Hematopoietic multipotent progenitor cell (in vitro differentiated cells): ENCODE results near the gene TXNRD2. TPM values are rescaled to one million over a fixed set of nuclear protein-coding genes. Genes with fewer than 3 reads are reported as not detected.
A peak's percentile ranks its signal among the peaks of the same experiment; 100 is the strongest.
"Not testable (repeated sequence)": the region's sequence is repeated elsewhere in the genome, so short reads cannot be mapped to it uniquely, and the experiment has no call there.

ENCODE experiments used
- DNase-seq, 3 donors: peaks; one replicate each; pipeline ENCODE4 v3.0.0-alpha.2; 2011 to 2015; ENCODE audit warnings: low read depth in 2 of 3, low spot score in 2 of 3
- total RNA-seq: library from RNA; depleted of rRNA; stranded (reverse); fragments of >200 nt; gene quantifications from one replicate; pipeline ENCODE4 v1.2.3, GENCODE V29; 2012

Gene TXNRD2
- total RNA-seq, 1 donor = 31.5 TPM

DNA sequence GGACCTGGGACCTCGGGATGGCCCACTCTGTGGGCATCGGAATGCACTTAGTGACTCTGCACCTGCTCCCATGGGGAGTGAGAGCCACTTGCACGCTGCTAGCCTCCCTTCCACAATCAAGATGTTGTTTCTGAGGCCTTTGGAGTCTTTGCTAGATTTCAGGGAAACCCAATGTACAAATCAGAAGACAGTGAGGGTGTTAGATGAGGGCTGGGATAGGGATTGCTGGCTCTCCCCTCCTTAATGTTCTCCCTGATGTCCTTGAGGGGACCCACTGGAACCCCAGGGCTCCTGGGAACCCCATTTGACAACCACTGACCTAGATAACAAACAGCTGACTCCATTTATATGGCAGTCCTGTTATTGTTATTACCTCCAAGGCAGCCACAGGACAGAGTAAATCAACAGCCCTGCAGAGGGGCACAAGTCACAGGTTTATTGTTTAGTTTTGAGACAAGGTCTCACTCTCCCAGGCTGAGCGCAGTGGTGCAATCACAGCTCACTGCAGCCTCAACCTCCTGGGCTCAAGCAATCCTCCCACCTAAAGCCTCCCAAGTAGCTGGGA lies 31.4 kb downstream of the TXNRD2 start:
- no peak for DNase-seq

DNA sequence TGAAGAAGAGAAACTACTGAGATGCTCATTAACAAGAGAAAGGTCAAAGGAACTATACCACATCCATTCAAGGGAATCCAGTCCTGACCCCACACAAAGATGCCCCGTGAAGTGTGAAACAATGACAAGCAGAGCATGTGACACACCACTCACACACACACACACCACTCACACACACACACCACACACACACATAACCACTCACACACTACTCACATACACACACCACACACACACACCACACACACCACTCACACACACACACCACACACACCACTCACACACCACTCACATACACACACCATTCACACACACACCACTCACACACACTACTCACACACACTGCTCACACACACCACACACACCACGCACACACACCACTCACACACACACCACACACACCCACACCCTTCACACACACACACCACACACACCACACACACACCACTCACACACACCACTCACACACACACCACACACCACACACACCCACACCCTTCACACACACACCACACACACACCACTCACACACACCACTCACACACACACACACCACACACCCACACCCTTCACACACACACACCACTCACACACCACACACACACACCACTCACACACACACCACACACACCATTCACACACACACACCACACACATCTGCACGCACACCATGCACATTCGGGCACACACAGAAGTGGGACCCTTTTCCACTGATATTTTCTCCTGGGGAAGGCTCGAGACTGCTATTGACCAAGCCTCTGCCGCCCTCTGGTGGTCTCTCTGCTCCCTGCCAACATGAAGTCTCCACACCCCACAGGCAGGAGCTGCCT lies 32.1 kb downstream of the TXNRD2 start:
- DNase-seq = peak; percentile 65 to 81 (median 70)

DNA sequence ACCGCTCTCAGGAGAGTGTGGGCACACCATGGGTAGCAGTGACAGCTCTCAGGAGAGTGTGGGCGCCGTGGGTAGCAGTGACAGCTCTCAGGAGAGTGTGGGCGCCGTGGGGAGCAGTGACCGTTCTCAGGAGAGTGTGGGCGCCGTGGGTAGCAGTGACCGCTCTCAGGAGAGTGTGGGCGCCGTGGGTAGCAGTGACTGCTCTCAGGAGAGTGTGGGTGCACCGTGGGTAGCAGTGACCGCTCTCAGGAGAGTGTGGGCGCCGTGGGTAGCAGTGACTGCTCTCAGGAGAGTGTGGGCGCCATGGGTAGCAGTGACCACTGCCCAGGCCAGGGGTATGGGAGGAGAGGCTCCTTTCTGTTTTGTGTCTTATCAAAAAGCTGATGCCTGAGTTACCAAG lies 33.7 kb downstream of the TXNRD2 start:
- not testable (repeated sequence) for DNase-seq

DNA sequence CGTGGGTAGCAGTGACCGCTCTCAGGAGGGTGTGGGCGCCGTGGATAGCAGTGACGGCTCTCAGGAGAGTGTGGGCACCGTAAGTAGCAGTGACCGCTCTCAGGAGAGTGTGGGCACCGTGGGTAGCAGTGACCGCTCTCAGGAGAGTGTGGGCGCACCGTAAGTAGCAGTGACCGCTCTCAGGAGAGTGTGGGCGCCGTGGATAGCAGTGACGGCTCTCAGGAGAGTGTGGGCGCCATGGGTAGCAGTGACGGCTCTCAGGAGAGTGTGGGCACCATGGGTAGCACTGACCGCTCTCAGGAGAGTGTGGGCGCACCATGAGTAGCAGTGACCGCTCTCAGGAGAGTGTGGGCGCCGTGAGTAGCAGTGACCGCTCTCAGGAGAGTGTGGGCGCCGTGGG lies 34.8 kb downstream of the TXNRD2 start:
- DNase-seq = not testable (repeated sequence)

DNA sequence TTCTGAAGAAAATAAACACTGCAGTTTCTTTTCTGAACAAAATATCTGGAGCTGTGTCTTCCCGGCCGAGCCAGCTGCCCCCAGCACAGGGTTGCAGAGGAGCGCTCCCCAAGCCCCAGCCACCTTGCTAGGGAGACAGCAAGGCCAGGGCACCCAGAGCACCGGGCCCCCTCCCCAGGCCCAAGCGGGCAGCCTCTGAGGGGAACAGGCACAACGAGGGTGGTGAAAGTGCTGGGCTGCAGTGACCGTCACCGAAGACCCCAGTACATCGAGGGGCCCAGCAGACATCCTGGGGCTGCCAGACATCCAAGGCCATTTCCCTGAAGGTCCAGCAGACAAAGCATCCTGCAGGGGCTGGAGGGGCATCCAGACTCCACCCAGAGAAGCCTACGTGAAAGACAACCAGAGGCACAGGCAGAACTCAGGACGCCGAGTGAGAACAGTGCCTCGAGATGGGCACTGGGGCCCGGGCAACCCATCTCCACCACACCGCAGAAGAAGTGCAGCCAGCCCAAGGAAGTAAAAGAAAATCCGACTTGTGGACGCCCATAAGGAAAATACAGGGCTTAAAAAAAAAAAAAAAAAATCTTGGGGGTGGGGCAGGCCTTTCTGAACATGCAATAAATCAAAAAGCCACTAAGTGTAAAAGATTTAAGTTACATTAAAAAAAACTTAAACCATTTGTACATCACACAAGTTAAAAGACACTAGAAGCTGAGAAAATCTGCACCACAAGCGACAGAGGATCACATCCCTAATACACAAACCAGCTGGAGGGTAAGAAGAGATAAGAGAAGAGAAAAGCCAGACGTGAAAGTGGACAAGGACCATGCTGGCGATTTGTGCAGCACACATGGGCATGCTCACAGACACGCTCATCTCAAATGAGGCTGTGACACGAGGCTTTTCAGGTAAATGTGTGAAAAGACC lies 36.0 kb downstream of the TXNRD2 start:
- DNase-seq = no peak

DNA sequence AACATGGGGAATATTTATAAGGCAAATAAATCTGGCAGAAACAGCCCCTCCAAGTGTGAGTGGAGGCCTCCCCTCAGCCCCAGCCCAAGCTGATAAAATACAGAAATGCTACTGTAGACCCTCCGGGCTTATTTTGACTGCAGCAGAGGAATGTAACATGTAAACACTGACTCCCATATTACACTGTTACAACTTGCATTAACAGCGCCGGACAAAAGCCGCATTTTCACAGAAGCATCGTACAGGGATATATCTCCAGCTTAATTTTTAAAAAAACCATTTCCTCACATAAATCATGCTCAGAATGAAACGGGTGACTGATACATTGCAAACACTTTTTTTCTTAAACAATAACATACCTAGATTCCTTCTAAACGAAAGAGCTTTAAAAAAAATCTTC lies 36.7 kb downstream of the TXNRD2 start:
- no peak for DNase-seq

DNA sequence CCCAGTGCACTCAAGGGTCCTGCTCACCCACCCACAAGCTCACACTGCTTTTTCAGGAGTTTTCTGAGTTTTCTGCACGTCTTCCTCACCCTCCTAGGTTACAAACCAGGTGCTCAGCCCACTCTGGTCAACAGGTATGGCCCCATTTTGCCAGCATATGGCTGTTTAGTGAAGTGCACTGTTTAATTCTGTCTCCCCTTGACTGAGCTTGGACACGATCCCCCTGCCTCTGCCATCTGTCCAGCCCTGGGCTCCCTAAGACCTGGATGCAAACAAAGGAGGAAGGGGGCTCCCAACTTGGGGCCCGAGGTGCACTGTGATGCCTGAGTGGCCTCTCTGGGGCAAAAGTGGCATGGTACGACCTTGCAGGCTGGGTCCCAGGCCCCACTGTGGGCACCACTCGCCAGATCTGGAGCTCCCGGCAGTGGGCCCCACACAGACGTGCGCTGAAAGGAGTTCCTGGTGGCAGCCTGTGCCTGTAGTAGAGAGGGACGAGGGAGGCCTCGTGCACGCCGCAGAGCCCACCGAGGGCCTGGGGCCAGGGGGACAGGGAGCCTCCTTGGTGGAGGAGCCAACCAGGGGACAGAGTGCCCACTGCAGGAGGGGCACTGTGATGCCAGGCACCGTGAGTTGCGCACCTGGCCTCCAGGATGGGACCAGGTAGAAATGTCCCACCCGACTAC lies 37.3 kb downstream of the TXNRD2 start:
- no peak for DNase-seq

DNA sequence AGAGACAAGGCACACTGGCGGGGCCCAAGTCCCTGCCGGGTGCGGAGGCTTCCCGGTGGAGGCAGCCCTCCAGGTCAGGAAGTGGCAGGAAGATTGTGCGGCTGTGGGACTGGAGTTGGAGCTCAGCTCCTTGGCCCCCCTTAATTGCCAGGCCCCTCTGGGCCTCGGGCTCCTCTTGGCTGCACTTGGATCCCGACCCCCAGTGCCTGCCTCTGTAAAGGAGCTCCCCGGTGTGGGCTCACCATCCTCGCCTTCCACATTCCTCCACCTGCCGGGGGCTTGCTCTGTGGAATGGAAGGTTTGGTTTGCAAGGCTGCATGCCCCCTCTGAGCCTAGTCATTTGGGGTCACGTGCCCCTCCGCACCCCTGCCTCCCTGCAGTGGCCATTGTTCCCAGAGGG lies 38.1 kb downstream of the TXNRD2 start:
- no peak for DNase-seq

DNA sequence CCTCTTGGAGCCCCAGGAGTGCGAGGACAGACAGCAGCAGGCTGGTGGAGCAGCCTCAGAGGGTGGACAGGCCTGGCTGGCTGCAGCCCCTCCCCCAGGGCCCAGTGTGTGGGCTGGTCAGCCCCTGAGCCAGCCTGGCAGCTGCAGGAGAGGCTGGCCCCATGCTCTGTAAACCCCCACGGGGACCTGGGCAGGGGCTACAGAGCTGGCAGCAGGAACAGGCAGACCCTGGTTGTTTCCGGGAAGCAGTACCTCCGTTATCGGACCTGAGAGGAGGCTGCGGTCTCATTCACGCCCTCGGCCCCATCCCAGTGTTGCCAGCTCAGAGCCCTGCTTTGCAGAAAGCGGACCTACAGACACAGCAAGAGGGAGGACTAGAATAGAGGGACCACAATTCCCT lies 38.6 kb downstream of the TXNRD2 start:
- DNase-seq = no peak

DNA sequence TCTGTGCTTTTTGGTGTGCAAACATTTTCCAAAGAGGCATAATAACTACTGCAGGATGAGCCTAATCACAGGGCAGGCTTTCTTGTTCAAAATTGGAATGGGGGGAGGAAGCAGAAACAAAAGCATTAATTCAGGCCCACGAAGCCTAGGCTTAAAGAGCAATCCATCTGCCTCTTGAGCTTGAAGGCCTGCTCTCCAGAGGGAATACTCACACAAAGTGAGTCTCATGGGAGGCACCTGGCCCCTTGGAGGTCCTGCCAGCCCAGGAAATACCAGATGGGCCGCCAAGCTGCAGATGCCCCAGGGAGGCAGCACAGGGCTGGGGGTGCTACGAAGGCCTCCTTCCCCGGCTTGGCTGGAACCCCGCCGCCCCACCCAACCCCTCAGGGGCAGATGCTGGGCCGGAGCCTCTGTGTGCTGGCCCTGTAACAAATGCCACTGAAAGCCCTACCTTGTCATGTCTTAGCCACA lies 39.3 kb downstream of the TXNRD2 start:
- DNase-seq = no peak

DNA sequence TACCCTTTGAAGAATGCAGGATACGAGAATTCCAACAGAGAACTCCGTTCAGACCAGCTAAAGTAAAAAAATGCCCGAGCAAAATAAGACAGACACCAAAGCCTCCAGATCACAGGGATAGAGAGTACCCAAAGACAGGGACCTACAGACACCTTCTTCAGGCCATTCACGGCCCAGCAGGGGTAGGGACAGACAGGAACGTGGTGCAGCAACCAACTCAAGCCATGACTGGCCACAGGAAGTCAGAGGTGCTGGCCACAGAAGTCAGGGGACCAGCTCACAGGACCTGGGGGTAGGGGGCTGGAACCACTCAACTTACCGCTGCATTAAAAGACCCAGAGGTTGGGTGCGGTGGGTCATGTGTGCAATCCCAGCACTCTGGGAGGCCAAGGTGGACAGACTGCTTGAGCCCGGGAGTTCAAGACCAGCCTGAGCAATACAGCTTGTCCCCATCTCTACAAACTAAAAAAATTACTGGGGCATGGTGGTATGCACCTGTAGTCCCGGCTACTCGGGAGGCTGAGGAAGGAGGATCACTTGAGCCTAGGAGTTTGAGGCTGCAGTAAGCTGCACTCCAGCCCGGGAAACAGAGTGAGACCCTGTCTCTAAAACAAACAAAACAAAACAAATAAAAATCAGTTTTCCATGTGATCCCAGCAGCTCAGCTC lies 39.9 kb downstream of the TXNRD2 start:
- no peak for DNase-seq

DNA sequence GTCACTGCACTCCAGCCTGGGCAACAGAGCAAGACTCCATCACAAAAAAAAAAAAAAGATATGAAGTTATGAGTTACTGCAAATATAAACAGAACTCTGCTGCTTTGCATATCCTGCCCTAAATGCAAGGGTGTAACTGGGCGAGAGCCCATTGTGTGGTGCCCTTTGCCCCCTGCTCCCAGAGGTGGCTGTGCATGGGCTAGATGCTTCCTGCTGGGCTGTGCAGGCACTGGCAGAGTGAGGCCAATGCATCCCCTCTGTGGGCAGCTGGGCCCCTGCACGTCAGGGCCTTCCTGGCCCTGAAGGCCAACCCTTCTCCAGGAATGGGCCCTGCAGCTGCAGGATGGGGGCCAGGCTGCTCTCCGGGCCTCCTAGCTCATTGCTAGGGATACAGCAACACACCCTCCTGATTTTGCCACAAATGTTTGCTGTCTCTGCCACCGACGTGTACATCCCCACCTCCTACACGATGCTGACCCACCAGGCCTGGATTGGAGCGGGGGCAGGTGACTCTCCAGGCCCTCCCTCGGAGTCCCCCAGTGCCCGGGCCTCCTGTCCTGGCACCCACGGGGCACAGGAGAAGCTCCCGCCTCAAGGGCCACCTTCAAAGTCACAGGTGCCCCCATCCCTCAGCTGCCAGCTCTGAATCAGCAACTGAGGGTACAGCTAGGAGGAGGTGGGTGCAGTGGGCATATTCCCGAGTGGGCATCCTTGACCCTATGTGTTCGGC lies 40.7 kb downstream of the TXNRD2 start:
- no peak for DNase-seq

DNA sequence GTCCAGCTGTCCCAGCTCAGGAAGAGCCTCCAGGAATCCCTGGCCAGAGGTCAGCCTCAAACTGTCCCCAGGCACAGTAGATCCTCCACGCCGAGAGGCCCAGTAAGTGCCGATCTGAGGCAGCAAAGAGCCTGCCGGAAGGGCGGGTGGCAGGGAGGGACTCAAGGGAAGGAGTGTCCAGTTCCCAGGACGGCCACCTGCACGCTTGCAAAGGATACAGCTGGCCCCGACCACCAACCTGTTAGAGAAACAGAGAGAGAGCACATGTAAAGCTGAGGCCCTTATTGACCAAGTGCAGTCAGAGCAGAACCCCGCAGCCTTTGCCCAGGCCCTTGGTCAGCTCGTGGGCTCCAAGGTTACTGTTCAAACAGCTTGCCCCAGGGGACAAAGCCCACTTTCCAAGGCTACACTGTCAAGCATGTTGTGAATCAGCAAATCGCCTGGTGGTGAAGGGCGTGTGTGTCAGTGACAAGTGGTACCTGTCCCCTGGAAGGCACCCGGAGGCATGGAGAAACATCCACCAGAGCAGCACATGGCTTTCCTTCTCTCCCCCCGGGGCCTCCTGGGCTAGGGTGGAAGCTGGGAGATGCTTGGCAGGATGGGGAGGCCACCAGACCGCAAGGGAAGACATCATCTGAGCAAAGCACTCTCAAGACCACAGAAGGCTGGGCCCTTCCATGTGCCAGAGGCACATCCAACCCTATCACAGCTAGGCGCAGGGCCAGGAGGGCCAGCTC lies 42.6 kb downstream of the TXNRD2 start:
- no peak for DNase-seq

DNA sequence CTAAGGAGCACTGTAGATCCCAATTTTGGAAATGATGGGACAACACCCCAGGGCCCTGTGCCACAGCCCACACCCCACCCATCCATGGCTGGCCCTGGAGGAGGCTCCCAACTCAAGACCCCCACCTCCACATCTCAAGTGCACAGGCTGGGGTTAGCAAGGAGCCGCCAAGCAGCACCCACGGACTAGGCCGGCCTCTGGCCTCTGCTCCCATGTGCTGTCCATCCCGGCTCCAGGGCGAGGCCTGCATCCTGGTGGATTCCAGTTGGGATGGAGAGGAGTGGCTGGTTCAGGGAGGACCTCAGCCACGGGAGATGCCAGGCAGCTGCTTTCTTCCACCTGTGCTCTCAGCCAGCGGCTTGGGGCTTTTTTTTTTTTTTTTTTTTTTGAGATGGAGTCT lies 43.5 kb downstream of the TXNRD2 start:
- no peak for DNase-seq

DNA sequence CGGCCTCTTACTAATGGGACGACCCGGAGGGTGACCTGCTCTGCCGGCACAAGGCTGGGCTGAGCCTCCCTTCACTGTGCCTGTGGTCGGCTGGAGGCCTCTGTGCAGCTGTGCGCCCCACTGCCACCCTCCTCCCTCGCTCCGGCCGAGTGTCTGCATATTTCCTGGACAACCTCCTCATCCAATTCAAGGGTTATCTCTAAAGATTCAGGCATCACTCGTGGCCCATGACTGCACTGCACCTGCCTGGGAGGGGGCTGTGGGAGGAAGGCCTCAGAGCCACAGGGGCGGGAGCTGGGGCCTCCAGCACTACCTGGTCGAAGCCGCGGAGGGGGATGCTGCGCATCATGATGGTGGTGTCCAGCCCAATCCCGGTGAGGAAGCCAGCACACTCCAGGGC lies 43.9 kb downstream of the TXNRD2 start:
- no peak for DNase-seq

DNA sequence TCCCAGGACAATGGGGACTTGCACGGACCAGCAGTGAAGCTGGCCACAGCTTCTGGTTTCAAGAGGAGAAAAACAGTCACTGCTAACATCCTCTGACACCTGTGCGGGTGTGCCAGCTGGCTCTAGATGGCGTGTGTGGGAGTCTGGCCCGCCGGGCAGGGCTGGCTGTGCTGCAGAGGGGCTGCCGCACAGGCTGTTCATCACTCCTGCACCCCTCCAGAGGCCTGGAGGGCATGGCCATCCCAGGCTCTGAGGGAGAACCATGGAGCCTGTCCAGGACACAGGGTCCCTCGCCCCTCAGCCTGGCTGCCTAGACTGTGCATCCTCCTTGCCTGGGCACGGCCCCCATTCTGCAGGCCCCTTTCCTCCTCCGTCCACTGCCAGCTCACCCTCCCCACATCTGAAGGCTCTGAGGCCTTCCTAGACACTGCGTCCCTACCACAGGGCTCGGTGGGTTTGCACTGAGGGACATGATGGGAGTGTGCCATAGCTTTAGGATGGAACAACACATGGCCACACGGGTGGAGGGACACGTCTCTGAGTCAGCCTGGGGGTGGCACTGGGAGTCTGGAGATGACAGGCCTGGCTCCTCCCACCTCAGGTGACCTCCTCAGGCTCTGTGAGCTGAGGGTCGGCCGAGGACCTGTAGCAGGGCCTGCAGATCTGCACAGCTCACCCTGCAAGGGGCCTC lies 44.8 kb downstream of the TXNRD2 start:
- DNase-seq = no peak

DNA sequence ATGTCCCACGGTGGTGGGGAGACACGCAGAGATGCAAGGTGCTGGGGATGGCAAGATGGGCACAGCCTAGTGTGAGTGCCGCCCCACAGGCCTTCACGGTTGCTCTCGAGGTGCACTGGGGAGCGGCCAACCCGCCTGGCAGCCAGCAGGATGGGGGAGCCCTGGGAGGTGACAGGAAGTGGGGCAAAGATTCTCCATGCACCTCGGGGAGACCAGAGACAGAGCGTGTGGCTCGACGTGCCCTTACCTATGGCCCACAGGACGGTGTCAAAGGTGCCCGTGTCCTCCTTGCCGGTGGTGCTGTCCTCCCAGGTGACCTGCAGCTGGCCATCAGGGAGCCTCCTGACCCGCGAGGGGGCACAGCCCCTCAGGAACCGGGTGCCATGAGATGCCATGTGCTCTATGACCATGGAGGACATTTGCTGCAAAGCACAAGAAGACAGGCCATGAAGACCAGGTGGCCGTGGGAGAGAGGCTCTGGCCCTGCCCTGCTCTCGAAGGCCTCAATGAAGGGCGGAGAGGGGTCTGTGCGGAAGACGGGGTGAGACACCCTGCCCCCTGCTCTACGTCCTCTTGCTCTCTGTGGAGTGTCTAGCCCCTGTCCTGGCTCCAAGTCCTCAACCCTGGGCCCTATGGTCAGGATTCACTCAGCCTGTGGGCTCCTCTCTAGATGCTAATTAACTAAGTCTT lies 46.3 kb downstream of the TXNRD2 start:
- no peak for DNase-seq

DNA sequence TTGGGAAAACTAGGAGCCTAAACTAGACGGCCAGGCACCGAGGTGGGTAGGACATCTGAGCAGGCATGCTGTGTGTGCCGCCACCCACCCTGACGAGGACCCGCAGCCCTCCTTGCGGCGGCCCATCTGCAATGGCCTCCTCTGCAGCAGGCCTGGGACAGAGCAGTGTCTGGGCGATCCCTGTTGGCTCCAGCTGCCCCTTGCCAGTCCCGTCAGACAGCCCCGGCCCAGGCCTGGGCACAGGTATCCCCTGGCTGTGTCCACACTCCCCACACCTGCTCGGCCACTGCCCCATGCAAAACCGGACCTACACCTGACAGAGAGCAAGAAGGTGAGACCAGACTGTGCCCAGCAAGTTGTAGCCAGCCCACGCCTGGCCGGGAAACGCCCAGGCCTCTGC lies 48.3 kb downstream of the TXNRD2 start:
- DNase-seq = no peak
